Measurements from ENCODE around the gene FAM120A.

DNA sequence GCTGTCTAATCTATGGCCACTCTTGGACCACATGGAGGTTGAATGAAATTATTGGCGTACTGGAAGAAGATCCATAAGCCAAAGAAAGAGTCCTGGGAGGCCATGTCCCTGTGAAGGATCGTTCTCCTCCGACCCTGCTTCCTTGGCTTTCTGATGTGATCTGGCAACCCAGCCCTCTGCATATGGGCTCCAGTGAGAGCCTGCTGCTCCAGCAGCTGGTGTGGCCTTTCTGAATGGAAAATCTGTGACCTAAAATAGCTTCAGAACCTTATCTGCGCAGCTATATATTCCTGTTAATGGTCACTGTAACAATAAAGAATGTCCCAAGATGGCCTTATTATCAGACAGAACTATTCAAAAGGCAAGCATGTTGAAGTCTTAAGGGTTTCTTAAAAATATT lies 84.7 kb downstream of the FAM120A start:
- no peak for TF ChIP-seq ZNF780A (CRISPR knock-in tag; IDR thresholded peaks at IDR 0.05)
- TF ChIP-seq HDAC2 (IDR thresholded peaks at IDR 0.05), result no peak
- TF ChIP-seq, protein P1, sequence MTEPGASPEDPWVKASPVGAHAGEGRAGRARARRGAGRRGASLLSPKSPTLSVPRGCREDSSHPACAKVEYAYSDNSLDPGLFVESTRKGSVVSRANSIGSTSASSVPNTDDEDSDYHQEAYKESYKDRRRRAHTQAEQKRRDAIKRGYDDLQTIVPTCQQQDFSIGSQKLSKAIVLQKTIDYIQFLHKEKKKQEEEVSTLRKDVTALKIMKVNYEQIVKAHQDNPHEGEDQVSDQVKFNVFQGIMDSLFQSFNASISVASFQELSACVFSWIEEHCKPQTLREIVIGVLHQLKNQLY (CRISPR knock-in tag; conservative IDR thresholded peaks at IDR 0.05), result no peak
- TF ChIP-seq, protein P2, sequence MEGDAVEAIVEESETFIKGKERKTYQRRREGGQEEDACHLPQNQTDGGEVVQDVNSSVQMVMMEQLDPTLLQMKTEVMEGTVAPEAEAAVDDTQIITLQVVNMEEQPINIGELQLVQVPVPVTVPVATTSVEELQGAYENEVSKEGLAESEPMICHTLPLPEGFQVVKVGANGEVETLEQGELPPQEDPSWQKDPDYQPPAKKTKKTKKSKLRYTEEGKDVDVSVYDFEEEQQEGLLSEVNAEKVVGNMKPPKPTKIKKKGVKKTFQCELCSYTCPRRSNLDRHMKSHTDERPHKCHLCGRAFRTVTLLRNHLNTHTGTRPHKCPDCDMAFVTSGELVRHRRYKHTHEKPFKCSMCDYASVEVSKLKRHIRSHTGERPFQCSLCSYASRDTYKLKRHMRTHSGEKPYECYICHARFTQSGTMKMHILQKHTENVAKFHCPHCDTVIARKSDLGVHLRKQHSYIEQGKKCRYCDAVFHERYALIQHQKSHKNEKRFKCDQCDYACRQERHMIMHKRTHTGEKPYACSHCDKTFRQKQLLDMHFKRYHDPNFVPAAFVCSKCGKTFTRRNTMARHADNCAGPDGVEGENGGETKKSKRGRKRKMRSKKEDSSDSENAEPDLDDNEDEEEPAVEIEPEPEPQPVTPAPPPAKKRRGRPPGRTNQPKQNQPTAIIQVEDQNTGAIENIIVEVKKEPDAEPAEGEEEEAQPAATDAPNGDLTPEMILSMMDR (IDR thresholded peaks at IDR 0.05 in 2 of 3, conservative IDR thresholded peaks at IDR 0.05 in 1 of 3; ENCODE audit: insufficient read depth in 2 of 3, low read depth in 1 of 3, low read length in 3 of 3), result no peak
- no peak for TF ChIP-seq STAG1 (CRISPR knock-in tag; IDR thresholded peaks at IDR 0.05; ENCODE audit: borderline replicate concordance)
- TF ChIP-seq ZNF707 (CRISPR knock-in tag; conservative IDR thresholded peaks at IDR 0.05), result no peak
- TF ChIP-seq MAZ (CRISPR knock-in tag; conservative IDR thresholded peaks at IDR 0.05 in 1 of 2, IDR thresholded peaks at IDR 0.05 in 1 of 2), result no peak
- TF ChIP-seq SRF (CRISPR knock-in tag; IDR thresholded peaks at IDR 0.05), result no peak
